OCI-LY1 (cell line): ENCODE data around the gene UBLCP1.
"Not testable (repeated sequence)": the region's sequence is repeated elsewhere in the genome, so short reads cannot be mapped to it uniquely, and the experiment has no call there.

ENCODE experiments used
- EZH2 ChIP-seq: fragments of 200-600 bp; sonication (generic), shearing (Covaris generic); IDR thresholded peaks from 2 replicates; pipeline ENCODE4 v1.8.0; 2017; ENCODE audit warnings: borderline replicate concordance, mixed run types, mild to moderate bottlenecking, antibody characterized with exemption, low read length, moderate library complexity, mixed read lengths
- TF ChIP-seq, protein P1 (sequence below): fragments of 200-600 bp; sonication (generic), shearing (Covaris generic); IDR thresholded peaks from 2 replicates; pipeline ENCODE4 v1.5.1; 2017; ENCODE audit warnings: mild to moderate bottlenecking, antibody characterized with exemption, low read length, moderate library complexity, mixed read lengths

DNA sequence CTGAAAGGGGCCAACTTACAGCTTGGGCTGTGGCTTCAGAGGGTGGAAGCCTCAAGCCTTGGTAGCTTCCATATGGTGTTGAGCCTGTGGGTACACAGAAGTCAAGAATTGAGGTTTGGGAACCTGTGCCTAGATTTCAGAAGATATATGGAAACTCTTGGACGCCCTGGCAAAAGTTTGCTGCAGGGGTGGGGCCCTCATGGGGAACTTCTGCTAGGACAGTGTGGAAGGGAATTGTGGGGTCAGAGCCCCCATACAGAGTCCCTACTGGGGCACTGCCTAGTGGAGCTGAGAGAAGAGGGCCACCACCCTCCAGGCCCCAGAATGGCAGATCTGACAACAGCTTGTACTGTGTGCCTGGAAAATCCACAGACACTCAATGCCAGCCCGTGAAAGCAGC lies 3.7 kb downstream of the UBLCP1 start:
- TF ChIP-seq, protein P1, sequence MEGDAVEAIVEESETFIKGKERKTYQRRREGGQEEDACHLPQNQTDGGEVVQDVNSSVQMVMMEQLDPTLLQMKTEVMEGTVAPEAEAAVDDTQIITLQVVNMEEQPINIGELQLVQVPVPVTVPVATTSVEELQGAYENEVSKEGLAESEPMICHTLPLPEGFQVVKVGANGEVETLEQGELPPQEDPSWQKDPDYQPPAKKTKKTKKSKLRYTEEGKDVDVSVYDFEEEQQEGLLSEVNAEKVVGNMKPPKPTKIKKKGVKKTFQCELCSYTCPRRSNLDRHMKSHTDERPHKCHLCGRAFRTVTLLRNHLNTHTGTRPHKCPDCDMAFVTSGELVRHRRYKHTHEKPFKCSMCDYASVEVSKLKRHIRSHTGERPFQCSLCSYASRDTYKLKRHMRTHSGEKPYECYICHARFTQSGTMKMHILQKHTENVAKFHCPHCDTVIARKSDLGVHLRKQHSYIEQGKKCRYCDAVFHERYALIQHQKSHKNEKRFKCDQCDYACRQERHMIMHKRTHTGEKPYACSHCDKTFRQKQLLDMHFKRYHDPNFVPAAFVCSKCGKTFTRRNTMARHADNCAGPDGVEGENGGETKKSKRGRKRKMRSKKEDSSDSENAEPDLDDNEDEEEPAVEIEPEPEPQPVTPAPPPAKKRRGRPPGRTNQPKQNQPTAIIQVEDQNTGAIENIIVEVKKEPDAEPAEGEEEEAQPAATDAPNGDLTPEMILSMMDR = not testable (repeated sequence)
- TF ChIP-seq EZH2 = not testable (repeated sequence)
